Astrocyte of the spinal cord (primary cell): ENCODE data around the gene PDAP1.

Experiments
- DNase-seq: peaks from one replicate; pipeline ENCODE4 v3.0.0; 2011; ENCODE audit warnings: low read depth, low spot score
- H3K4me3 ChIP-seq: 2 replicates; pipeline ENCODE4 v1.5.1; 2011; ENCODE audit warnings: low read depth, mild to moderate bottlenecking, low read length, moderate library complexity
- in situ Hi-C: cut with HindIII; loops from 2 replicates; pipeline ENCODE4 v1.10.0; 2017; ENCODE audit warnings: low sequenced_read_pairs
- TF ChIP-seq, protein P1 (sequence below): IDR thresholded peaks from 2 replicates; pipeline ENCODE4 v1.5.1; 2012; ENCODE audit warnings: low read depth, mild to moderate bottlenecking, low read length, inconsistent platforms

The PDAP1 gene

DNA sequence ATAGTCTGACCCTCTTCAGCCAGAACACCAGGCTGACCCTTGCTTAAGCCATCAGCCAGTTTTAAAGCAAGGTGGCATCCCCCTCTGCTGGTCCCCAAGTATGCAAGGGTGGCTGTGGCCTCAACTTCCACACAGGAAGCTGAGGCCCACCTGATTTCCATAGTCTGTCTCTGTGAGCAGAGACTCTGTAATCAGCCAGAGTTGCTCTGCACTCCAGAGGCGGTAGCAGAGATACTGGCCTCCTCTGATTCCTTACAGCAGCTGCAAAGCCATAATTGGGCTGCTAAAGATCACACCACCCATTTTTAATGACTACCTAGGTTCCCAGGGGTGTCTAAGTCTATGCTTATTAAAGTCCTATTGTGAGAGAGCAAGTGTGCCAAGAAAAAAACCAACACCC lies 1.8 kb downstream of the PDAP1 start:
- DNase-seq = no peak
- in situ Hi-C loops = no loop called here
- no peak overlapping the region for H3K4me3 ChIP-seq
- TF ChIP-seq, protein P1, sequence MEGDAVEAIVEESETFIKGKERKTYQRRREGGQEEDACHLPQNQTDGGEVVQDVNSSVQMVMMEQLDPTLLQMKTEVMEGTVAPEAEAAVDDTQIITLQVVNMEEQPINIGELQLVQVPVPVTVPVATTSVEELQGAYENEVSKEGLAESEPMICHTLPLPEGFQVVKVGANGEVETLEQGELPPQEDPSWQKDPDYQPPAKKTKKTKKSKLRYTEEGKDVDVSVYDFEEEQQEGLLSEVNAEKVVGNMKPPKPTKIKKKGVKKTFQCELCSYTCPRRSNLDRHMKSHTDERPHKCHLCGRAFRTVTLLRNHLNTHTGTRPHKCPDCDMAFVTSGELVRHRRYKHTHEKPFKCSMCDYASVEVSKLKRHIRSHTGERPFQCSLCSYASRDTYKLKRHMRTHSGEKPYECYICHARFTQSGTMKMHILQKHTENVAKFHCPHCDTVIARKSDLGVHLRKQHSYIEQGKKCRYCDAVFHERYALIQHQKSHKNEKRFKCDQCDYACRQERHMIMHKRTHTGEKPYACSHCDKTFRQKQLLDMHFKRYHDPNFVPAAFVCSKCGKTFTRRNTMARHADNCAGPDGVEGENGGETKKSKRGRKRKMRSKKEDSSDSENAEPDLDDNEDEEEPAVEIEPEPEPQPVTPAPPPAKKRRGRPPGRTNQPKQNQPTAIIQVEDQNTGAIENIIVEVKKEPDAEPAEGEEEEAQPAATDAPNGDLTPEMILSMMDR = no peak

DNA sequence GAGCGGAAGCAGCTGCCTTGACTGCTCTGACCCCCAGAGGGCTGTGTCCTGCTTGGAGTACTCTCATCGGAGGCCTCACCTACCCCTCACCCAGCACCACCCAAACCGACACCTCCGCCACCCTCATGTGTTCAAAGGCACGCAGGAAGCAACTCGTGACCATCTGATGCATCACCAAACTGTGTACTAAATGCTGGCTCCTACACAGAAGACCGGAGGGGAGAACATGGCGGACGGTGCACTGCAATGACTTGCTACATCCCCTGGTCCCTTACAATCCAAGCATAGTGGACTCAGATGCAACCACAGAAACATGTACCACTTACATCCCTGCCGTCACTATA lies 3.4 kb downstream of the PDAP1 start:
- TF ChIP-seq, protein P1 = no peak
- no peak overlapping the region for H3K4me3 ChIP-seq
- no peak for DNase-seq
- in situ Hi-C loops = no loop called here

- in situ Hi-C loops = no loop called here
- no peak overlapping the region for H3K4me3 ChIP-seq
- no peak for DNase-seq
- TF ChIP-seq, protein P1 = no peak
These were observed 4.0 kb downstream of the PDAP1 start for GRCh38 chr7:99404235-99404976.

- no peak overlapping the region for H3K4me3 ChIP-seq
- TF ChIP-seq, protein P1 = no peak
- no peak for DNase-seq
- in situ Hi-C loops = no loop called here
These were observed 4.6 kb downstream of the PDAP1 start for GRCh38 chr7:99403764-99404163.

DNA sequence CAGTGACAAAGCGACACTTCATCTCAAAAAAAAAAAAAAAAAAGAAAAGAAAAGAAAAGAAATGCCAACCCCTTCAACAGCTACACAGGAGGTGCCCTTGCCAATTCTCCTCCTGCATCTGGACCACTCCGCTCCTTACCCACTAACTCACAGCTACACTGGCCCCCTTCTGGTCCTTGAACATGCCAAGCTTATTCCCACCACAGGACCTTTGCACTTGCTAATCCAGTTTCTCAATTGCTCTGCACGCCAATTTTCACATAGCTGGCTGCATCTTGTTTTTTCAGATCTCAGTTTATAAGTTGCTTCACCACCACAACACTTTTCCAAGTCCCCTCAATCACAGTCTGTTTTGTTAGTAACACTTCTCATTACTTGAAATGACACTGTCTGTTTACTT lies 5.5 kb downstream of the PDAP1 start:
- in situ Hi-C loops = no loop called here
- H3K4me3 ChIP-seq = no peak overlapping the region
- DNase-seq = no peak
- TF ChIP-seq, protein P1 = no peak

GRCh38 chr7:99399597-99399996 lies 8.8 kb downstream of the PDAP1 start:
- in situ Hi-C loops = no loop called here
- no peak overlapping the region for H3K4me3 ChIP-seq
- no peak for DNase-seq
- TF ChIP-seq, protein P1 = no peak
